GM23338 (cell line): ENCODE data around the gene RSPO3. TPM values are rescaled to one million over a fixed set of nuclear protein-coding genes. Genes with fewer than 3 reads are reported as not detected.

ENCODE experiments used
- ATAC-seq: fragments of 200-7000 bp; cut with Tn5 transposase; 3 replicates; pipeline ENCODE4 v1.9.1; 2020
- DNase-seq: peaks from one replicate; pipeline ENCODE4 v3.0.0-alpha.2; 2015; ENCODE audit warnings: low spot score
- H2AFZ ChIP-seq: fragments of 200-600 bp; sonication (generic); 2 replicates; pipeline ENCODE4 v1.8.0; 2016; ENCODE audit warnings: antibody characterized with exemption, mild to moderate bottlenecking, moderate library complexity
- H3F3A ChIP-seq: fragments of 200-600 bp; sonication (generic); replicated peaks from 2 replicates; pipeline ENCODE4 v1.8.0; 2017; ENCODE audit warnings: antibody characterized with exemption, mixed run types, low read depth
- H3K27ac ChIP-seq: fragments of 200-600 bp; sonication (generic); 2 replicates; pipeline ENCODE4 v1.6.1; 2016; ENCODE audit warnings: low read depth
- H3K27me3 ChIP-seq: fragments of 200-600 bp; sonication (generic); 2 replicates; pipeline ENCODE4 v1.8.0; 2016; ENCODE audit warnings: mild to moderate bottlenecking, mixed run types, moderate library complexity; ENCODE audit not compliant: insufficient read depth
- H3K36me3 ChIP-seq: fragments of 200-600 bp; sonication (generic); 2 replicates; pipeline ENCODE4 v1.8.0; 2016; ENCODE audit warnings: mild to moderate bottlenecking; ENCODE audit not compliant: insufficient read depth
- H3K4me1 ChIP-seq: fragments of 200-600 bp; sonication (generic); 2 replicates; pipeline ENCODE4 v1.8.0; 2016; ENCODE audit warnings: mild to moderate bottlenecking, moderate library complexity; ENCODE audit not compliant: insufficient read depth
- H3K4me2 ChIP-seq: fragments of 200-600 bp; sonication (generic); 2 replicates; pipeline ENCODE4 v1.7.1; 2017; ENCODE audit warnings: mixed run types
- H3K4me3 ChIP-seq: fragments of 200-600 bp; sonication (generic); 2 replicates; pipeline ENCODE4 v1.6.1; 2016; ENCODE audit warnings: mixed run types
- H3K79me2 ChIP-seq: fragments of 200-600 bp; sonication (generic); replicated peaks from 2 replicates; pipeline ENCODE4 v1.8.0; 2017; ENCODE audit warnings: mild to moderate bottlenecking; ENCODE audit not compliant: insufficient read depth
- H3K9me2 ChIP-seq: fragments of 200-600 bp; sonication (generic); 2 replicates; pipeline ENCODE4 v1.8.0; 2017; ENCODE audit not compliant: insufficient read depth
- H4K20me1 ChIP-seq: fragments of 200-600 bp; sonication (generic); replicated peaks from 2 replicates; pipeline ENCODE4 v1.8.0; 2017; ENCODE audit warnings: mild to moderate bottlenecking; ENCODE audit not compliant: insufficient read depth
- H3K27ac Mint-ChIP-seq: 2 replicates; pipeline ENCODE4 v1.8.0; 2020; ENCODE audit warnings: inconsistent platforms, mild to moderate bottlenecking, moderate library complexity, mixed read lengths
- H3K27me3 Mint-ChIP-seq: 3 replicates; pipeline ENCODE4 v1.8.0; 2022; ENCODE audit warnings: low read depth, mild to moderate bottlenecking, moderate library complexity, mixed read lengths, inconsistent platforms; ENCODE audit not compliant: insufficient read depth, poor library complexity
- H3K36me3 Mint-ChIP-seq: 3 replicates; pipeline ENCODE4 v1.8.0; 2021; ENCODE audit warnings: low read depth, mild to moderate bottlenecking, inconsistent platforms, moderate library complexity, mixed read lengths
- H3K4me1 Mint-ChIP-seq: 3 replicates; pipeline ENCODE4 v1.8.0; 2020; ENCODE audit warnings: mild to moderate bottlenecking, inconsistent platforms, mixed read lengths
- H3K4me3 Mint-ChIP-seq: 3 replicates; pipeline ENCODE4 v1.8.0; 2021; ENCODE audit warnings: moderate library complexity, mild to moderate bottlenecking, inconsistent platforms, mixed read lengths
- H3K9me3 Mint-ChIP-seq: 3 replicates; pipeline ENCODE4 v1.8.0; 2020; ENCODE audit warnings: moderate library complexity, mild to moderate bottlenecking, inconsistent platforms, mixed read lengths
- EZH2 ChIP-seq: fragments of 200-600 bp; sonication (generic); IDR thresholded peaks from one replicate; pipeline ENCODE4 v1.8.0; 2017; ENCODE audit warnings: antibody characterized with exemption, mild to moderate bottlenecking, low read depth; ENCODE audit not compliant: unreplicated experiment
- NANOG ChIP-seq: IDR thresholded peaks from 2 replicates; pipeline ENCODE4 v1.6.1; 2016; ENCODE audit warnings: antibody characterized with exemption, borderline replicate concordance
- STAT1 ChIP-seq: IDR thresholded peaks from one replicate; pipeline ENCODE4 v1.6.1; 2016; ENCODE audit warnings: antibody characterized with exemption; ENCODE audit not compliant: unreplicated experiment
- polyA plus RNA-seq: library from polyadenylated mRNA; unstranded; fragments of >200 nt; fragmentation: Nextera tagmentation; extraction: Ambion mirVana; gene quantifications from 2 replicates; pipeline ENCODE4 v1.2.1, GENCODE V29; 2016
- total RNA-seq: library from RNA; depleted of rRNA; stranded (reverse); fragments of >200 nt; shearing (Covaris generic); gene quantifications from 2 replicates; pipeline ENCODE4 v1.2.3, GENCODE V29; 2014
- TF ChIP-seq, protein P1 (sequence below): fragments of 250-450 bp; sonication (Bioruptor Pico); IDR thresholded peaks from 2 replicates; pipeline ENCODE4 v1.5.0; 2020; ENCODE audit warnings: mild to moderate bottlenecking, moderate library complexity
- TF ChIP-seq, protein P2 (sequence below): IDR thresholded peaks from 2 replicates; pipeline ENCODE4 v1.6.1; 2016; ENCODE audit warnings: antibody characterized with exemption

The RSPO3 gene
- total and polyA plus RNA-seq, 2 experiments from 2014 or later: not detected

GRCh38 chr6:127210725-127211124 lies 92.3 kb downstream of the RSPO3 start:
- DNase-seq: peak; percentile 14
- Mint-ChIP-seq H3K27ac (no peak overlapping the region), H3K4me3 (no peak overlapping the region), H3K4me1 (peaks cover 2% of the 10 kb centered on the region), H3K27me3 (no peaks in the 10 kb centered on the region), H3K9me3 (peaks cover 4% of the 10 kb centered on the region), H3K36me3 (no peaks in the 10 kb centered on the region; the same call in 2 of the 3 replicates)
- no peaks in the 10 kb centered on the region for H3K79me2 ChIP-seq
- no peaks in the 10 kb centered on the region for H4K20me1 ChIP-seq
- no peaks in the 10 kb centered on the region for H3K27me3 ChIP-seq
- H3K9me2 ChIP-seq: peaks cover 5% of the 10 kb centered on the region; the same call in 1 of the 2 replicates
- TF ChIP-seq NANOG: no peak
- TF ChIP-seq, protein P1, sequence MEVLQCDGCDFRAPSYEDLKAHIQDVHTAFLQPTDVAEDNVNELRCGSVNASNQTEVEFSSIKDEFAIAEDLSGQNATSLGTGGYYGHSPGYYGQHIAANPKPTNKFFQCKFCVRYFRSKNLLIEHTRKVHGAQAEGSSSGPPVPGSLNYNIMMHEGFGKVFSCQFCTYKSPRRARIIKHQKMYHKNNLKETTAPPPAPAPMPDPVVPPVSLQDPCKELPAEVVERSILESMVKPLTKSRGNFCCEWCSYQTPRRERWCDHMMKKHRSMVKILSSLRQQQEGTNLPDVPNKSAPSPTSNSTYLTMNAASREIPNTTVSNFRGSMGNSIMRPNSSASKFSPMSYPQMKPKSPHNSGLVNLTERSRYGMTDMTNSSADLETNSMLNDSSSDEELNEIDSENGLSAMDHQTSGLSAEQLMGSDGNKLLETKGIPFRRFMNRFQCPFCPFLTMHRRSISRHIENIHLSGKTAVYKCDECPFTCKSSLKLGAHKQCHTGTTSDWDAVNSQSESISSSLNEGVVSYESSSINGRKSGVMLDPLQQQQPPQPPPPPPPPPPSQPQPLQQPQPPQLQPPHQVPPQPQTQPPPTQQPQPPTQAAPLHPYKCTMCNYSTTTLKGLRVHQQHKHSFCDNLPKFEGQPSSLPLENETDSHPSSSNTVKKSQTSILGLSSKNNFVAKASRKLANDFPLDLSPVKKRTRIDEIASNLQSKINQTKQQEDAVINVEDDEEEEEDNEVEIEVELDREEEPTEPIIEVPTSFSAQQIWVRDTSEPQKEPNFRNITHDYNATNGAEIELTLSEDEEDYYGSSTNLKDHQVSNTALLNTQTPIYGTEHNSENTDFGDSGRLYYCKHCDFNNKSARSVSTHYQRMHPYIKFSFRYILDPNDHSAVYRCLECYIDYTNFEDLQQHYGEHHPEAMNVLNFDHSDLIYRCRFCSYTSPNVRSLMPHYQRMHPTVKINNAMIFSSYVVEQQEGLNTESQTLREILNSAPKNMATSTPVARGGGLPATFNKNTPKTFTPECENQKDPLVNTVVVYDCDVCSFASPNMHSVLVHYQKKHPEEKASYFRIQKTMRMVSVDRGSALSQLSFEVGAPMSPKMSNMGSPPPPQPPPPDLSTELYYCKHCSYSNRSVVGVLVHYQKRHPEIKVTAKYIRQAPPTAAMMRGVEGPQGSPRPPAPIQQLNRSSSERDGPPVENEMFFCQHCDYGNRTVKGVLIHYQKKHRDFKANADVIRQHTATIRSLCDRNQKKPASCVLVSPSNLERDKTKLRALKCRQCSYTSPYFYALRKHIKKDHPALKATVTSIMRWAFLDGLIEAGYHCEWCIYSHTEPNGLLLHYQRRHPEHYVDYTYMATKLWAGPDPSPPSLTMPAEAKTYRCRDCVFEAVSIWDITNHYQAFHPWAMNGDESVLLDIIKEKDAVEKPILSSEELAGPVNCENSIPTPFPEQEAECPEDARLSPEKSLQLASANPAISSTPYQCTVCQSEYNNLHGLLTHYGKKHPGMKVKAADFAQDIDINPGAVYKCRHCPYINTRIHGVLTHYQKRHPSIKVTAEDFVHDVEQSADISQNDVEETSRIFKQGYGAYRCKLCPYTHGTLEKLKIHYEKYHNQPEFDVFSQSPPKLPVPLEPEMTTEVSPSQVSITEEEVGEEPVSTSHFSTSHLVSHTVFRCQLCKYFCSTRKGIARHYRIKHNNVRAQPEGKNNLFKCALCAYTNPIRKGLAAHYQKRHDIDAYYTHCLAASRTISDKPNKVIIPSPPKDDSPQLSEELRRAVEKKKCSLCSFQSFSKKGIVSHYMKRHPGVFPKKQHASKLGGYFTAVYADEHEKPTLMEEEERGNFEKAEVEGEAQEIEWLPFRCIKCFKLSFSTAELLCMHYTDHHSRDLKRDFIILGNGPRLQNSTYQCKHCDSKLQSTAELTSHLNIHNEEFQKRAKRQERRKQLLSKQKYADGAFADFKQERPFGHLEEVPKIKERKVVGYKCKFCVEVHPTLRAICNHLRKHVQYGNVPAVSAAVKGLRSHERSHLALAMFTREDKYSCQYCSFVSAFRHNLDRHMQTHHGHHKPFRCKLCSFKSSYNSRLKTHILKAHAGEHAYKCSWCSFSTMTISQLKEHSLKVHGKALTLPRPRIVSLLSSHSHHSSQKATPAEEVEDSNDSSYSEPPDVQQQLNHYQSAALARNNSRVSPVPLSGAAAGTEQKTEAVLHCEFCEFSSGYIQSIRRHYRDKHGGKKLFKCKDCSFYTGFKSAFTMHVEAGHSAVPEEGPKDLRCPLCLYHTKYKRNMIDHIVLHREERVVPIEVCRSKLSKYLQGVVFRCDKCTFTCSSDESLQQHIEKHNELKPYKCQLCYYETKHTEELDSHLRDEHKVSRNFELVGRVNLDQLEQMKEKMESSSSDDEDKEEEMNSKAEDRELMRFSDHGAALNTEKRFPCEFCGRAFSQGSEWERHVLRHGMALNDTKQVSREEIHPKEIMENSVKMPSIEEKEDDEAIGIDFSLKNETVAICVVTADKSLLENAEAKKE (CRISPR knock-in tag): no peak
- no peaks in the 10 kb centered on the region; the same call in none of the 2 replicates for H3K4me1 ChIP-seq
- no peaks in the 10 kb centered on the region for H3K36me3 ChIP-seq
- no peak overlapping the region for H3K4me2 ChIP-seq
- no peak for ATAC-seq
- H3F3A ChIP-seq: no peaks in the 10 kb centered on the region
- no peak overlapping the region for H3K4me3 ChIP-seq
- H3K27ac ChIP-seq: no peak overlapping the region
- H2AFZ ChIP-seq: no peak overlapping the region; the same call in 1 of the 2 replicates

DNA sequence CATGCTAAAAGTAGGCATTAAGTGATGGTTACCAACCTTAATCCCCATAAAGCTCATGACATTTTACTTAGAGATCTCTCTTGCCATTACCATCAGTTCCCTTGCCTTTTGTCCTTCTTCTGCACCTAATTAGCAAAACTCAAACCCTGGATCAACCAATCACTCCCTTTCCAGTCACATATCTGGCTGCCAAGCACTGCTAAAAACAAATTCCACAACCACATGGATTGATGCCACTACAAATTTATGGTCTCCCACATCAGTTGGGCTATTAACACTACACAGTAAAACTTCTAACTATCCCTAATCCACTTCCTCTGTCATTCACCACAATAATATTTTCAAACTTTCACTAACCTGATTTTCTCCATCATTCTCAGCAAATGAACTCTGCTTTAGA lies 93.9 kb downstream of the RSPO3 start:
- no peak for ATAC-seq
- Histone ChIP-seq H4K20me1 (no peaks in the 10 kb centered on the region), H3K4me2 (no peak overlapping the region), H3K36me3 (no peaks in the 10 kb centered on the region), H3K27me3 (no peaks in the 10 kb centered on the region), H3K4me1 (no peaks in the 10 kb centered on the region), H3K9me2 (peaks cover 5% of the 10 kb centered on the region; the same call in 1 of the 2 replicates), H3K27ac (no peak overlapping the region), H3K79me2 (no peaks in the 10 kb centered on the region), H2AFZ (peak overlapping the region; percentile 52; the same call in 1 of the 2 replicates), H3F3A (no peaks in the 10 kb centered on the region), H3K4me3 (no peak overlapping the region)
- H3K27ac Mint-ChIP-seq: no peak overlapping the region
- H3K9me3 Mint-ChIP-seq: peaks cover 4% of the 10 kb centered on the region
- peaks cover 2% of the 10 kb centered on the region for H3K4me1 Mint-ChIP-seq
- no peak for DNase-seq
- no peak overlapping the region for H3K4me3 Mint-ChIP-seq
- H3K36me3 Mint-ChIP-seq: no peaks in the 10 kb centered on the region; the same call in 2 of the 3 replicates
- H3K27me3 Mint-ChIP-seq: no peaks in the 10 kb centered on the region
- no peak for TF ChIP-seq STAT1
- no peak for TF ChIP-seq EZH2
- TF ChIP-seq, protein P2, sequence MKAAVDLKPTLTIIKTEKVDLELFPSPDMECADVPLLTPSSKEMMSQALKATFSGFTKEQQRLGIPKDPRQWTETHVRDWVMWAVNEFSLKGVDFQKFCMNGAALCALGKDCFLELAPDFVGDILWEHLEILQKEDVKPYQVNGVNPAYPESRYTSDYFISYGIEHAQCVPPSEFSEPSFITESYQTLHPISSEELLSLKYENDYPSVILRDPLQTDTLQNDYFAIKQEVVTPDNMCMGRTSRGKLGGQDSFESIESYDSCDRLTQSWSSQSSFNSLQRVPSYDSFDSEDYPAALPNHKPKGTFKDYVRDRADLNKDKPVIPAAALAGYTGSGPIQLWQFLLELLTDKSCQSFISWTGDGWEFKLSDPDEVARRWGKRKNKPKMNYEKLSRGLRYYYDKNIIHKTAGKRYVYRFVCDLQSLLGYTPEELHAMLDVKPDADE: no peak
- TF ChIP-seq, protein P1 (CRISPR knock-in tag): no peak
